GM18511 (cell line): ENCODE results near the gene UBE2D1.

Experiments used
- ATAC-seq: cut with Tn5 transposase; IDR thresholded peaks from one replicate; pipeline ENCODE4 v1.9.1; 2021; ENCODE audit warnings: mild to moderate bottlenecking, moderate library complexity; ENCODE audit not compliant: unreplicated experiment

UBE2D1 gene

GRCh38 chr10:58336242-58336641 is 1.4 kb downstream of the UBE2D1 start:
- ATAC-seq = no peak

- no peak for ATAC-seq
These were observed 6.6 kb downstream of the UBE2D1 start for GRCh38 chr10:58341422-58341821.

- ATAC-seq = peak; percentile 51
These were observed 7.1 kb downstream of the UBE2D1 start for GRCh38 chr10:58341947-58342346.

GRCh38 chr10:58347967-58348366 is 13.2 kb downstream of the UBE2D1 start:
- ATAC-seq = no peak

GRCh38 chr10:58348571-58349033 is 13.8 kb downstream of the UBE2D1 start:
- no peak for ATAC-seq

GRCh38 chr10:58350023-58350422 is 15.2 kb downstream of the UBE2D1 start:
- ATAC-seq = no peak

GRCh38 chr10:58350619-58351323 is 16.0 kb downstream of the UBE2D1 start:
- no peak for ATAC-seq

GRCh38 chr10:58351616-58352578 is 17.1 kb downstream of the UBE2D1 start:
- ATAC-seq = no peak

GRCh38 chr10:58352956-58353610 is 18.3 kb downstream of the UBE2D1 start:
- ATAC-seq = no peak

GRCh38 chr10:58356756-58357155 is 21.9 kb downstream of the UBE2D1 start:
- ATAC-seq = no peak

- no peak for ATAC-seq
These were observed 23.6 kb downstream of the UBE2D1 start for GRCh38 chr10:58358314-58358933.

GRCh38 chr10:58358947-58359346 is 24.1 kb downstream of the UBE2D1 start:
- no peak for ATAC-seq

- no peak for ATAC-seq
These were observed 24.7 kb downstream of the UBE2D1 start for GRCh38 chr10:58359541-58359940.

- ATAC-seq = no peak
These were observed 25.7 kb downstream of the UBE2D1 start for GRCh38 chr10:58360412-58361004.

GRCh38 chr10:58361353-58361752 is 26.5 kb downstream of the UBE2D1 start:
- ATAC-seq = no peak

- no peak for ATAC-seq
These were observed 27.4 kb downstream of the UBE2D1 start for GRCh38 chr10:58362027-58362789.

- ATAC-seq = no peak
These were observed 32.3 kb downstream of the UBE2D1 start for GRCh38 chr10:58367069-58367468.

GRCh38 chr10:58371473-58371872 is 36.7 kb downstream of the UBE2D1 start:
- no peak for ATAC-seq

- peak; percentile 83 for ATAC-seq
These were observed 38.0 kb downstream of the UBE2D1 start for GRCh38 chr10:58372607-58373441.
